SH-SY5Y (cell line): Measurements from ENCODE around the gene DYNLL2.

Experiments
- GATA2 ChIP-seq: IDR thresholded peaks from 2 replicates; pipeline ENCODE4 v1.6.1; 2011; ENCODE audit warnings: mild to moderate bottlenecking, low read depth, low read length
- GATA3 ChIP-seq: IDR thresholded peaks from 2 replicates; pipeline ENCODE4 v1.6.1; 2011; ENCODE audit warnings: low read depth, mild to moderate bottlenecking, low read length, moderate library complexity

DNA sequence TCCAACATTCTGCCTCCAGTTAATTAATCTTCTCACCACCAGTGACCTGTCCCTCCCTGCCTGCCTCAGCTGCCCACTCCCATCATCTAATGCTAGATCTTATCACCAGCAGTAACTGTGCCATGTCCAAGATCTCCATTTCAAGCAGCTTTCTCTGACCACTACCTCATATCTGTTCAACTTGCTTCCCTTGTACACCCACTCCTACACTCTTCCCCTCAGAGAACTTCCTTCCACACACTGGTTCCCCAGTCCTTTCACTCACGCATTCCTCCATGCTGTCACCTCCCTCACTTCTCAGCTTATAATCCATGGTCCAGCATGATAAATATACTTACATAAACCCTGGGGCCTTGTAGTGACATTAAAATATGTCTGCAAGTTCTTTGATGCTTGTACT, 31.8 kb upstream of the DYNLL2 start:
- TF ChIP-seq GATA3 (no peak), GATA2 (peak; percentile 35; the same call in 1 of the 2 replicates)
